HG03175 (cell line): Measurements from ENCODE around the gene OSBPL2.

Experiments used
- ATAC-seq: cut with Tn5 transposase; IDR thresholded peaks from one replicate; pipeline ENCODE4 v1.9.1; 2021; ENCODE audit warnings: mild to moderate bottlenecking, moderate library complexity; ENCODE audit not compliant: unreplicated experiment

The OSBPL2 gene

GRCh38 chr20:62321521-62321948 lies 83.2 kb downstream of the OSBPL2 start:
- no peak for ATAC-seq

GRCh38 chr20:62321975-62322374 lies 83.7 kb downstream of the OSBPL2 start:
- ATAC-seq = no peak

DNA sequence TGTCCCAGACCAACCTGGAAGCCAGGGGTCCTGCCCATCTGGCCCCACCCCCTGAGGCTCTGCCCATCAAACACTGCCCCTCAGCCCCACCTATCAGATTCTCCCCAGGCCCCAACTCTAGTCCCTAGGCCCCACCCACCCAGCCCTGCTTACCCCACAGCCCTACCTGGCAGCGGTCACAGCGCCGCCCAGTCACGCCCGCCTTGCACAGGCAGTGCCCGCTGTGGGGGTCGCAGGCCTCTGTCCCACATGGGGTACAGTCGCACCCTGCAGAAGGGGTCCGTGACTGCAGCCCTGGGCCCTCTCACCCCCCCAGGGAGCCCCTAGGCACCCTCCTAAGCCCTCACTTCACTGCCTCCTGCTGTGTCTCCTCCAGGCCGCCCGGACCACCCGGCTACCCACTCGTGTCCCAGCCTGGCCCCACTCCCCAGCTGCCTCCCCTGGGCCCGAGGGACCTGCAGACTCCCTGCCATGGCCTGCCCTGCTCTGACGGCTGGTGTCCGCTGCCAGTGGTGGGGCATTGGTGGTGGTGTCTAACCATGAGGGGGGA lies 84.2 kb downstream of the OSBPL2 start:
- no peak for ATAC-seq

DNA sequence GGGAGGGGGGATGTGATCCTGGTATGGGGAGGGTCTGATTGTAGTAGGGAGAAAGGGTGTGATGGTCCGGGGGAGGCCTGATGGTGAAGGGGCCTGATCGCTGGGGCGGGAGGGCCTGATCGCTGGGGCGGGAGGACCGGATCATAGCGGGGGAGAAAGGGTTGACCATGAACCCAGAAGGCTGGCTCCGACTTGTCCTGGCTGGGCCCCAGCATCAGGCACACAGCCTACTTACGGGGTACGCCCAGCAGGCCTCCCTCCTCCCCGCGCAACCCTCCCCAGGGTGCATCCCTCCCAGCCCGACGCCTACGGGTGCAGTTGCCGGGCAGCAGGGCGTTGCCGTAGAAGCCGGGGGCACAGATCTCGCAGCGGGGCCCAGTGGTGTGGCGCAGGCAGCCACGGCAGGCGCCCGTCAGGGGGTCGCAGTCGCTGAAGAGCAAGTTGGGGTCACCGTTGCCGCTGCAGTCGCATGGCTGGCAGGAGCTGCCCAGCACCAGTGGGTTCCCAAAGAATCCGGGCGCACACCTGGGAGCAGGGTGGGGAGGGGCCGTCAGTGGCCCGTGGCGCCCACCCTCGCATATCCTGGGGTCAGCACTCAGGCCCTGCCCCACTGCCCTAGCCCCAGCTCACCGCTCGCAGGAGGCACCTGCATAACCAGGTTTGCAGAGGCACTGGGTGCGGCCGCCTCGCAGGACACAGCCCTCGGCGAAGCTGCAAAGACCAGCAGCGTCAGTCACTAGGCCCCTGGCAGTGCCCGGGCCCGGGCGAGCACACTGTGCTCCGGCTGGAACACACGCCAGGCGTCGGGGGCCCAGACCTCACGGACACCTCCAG lies 85.0 kb downstream of the OSBPL2 start:
- ATAC-seq = no peak

GRCh38 chr20:62323980-62324906 lies 85.9 kb downstream of the OSBPL2 start:
- no peak for ATAC-seq

DNA sequence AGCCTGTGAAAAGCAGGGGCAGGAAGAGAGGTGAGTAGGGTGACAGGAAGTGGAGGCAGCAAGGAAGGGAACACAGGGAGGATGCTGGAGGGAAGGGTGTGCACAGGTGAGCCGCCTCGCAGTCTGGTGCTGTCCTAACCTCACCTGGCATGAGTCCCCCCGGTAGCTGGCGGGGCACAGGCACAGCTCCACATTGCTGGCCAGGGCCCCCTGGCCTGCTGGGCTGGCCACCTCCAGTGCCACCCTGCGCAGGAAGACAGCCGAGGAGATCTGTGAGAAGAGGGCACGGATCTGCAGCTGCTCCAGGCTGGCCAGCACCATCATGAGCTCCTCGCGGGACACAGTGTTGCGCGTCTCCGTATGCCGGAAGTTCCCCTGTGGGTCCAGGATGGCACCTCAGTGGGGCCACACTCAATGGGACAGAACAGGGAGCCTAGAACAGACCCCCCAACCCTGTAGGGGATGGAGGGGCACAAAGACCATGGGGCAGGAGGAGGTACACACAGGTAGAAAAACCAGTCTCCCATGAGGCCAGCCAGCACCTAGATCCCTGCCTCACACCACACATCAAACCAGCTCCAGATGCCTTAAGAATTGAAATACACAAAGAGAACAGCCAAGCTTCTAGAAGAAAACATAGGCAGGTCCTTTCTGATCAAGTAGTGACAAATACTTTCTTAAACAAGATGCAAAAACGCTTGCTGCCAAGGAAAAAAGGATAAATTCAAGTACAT lies 87.0 kb downstream of the OSBPL2 start:
- ATAC-seq = no peak

- ATAC-seq = no peak
Measured at GRCh38 chr20:62326559-62326958, 88.2 kb downstream of the OSBPL2 start.

DNA sequence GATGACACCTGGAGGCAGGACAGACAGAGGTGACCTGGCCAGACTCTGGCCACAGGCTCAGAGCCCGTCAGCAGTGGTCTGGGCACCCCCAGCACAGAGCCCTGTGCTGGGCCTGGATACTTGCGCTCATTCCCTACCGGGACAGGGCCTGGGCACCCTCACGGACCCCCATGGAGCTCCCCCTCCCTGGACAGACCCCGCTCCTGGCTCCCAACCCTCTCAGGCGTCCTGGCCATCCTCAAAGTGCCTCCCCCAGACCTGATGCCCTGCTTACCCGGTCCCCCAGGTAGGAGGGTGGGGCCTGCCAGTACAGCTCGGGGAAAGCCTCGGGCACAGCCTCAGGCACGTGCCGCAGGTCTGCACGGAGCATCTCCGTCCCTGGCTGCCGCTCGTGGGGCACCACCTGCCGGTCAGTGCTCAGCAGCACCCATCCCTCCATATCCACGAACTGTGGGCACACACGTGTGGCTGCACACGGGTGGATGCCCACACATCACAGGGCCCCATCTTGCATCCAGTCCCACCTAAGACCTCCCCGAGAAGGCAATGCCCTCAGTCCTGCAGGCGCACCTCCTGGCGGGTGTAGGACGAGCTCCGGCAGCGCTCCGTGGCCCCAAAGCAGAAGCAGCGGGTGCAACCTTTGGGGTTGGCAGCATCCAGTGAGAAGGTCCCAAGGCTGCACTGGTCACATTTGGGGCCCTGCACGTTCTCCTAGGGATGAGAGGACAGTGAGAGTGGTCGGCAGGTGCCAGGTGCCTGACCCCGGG lies 88.8 kb downstream of the OSBPL2 start:
- no peak for ATAC-seq

DNA sequence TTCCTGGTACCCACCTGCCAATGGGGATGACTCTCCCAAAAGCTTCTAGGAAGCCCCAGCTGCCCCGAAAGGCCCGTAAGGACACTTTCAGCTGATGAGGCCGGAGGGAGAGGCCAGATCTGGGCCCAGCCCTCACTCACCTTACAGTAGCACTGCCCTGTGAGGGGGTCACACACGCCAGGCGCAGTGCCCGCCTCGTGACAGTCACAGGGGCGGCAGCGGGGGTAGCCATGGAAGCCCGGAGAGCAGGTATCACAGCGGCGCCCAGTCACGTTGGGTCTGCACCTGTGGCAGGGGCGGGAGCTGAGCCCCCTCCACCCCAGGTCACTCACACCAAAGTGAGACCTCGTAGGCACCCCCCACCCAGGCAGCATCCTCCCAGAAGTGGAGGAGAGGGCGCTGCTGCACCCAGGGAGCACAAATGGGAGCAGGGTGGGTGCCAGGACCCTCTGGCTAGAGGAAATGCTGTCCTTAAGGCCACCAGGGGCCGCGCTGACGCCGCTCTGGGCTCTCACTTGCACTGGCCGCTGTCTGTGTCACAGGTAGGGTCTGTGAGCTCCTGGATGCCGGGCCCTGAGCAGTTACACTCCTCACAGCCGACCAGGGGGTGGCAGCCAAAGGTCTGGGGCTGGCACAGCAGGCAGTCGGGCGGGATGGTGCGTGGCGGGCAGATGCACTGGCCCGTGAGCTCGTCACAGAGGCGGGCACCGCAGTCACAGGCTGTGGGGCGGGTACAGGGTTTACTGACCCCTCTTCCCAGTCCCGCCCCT lies 89.6 kb downstream of the OSBPL2 start:
- no peak for ATAC-seq

GRCh38 chr20:62328684-62329388 lies 90.5 kb downstream of the OSBPL2 start:
- ATAC-seq = no peak

- ATAC-seq = no peak
Measured at GRCh38 chr20:62329389-62330377, 91.4 kb downstream of the OSBPL2 start.

GRCh38 chr20:62330576-62331317 lies 92.4 kb downstream of the OSBPL2 start:
- ATAC-seq = no peak

- ATAC-seq = no peak
Measured at GRCh38 chr20:62331347-62331746, 93.0 kb downstream of the OSBPL2 start.

DNA sequence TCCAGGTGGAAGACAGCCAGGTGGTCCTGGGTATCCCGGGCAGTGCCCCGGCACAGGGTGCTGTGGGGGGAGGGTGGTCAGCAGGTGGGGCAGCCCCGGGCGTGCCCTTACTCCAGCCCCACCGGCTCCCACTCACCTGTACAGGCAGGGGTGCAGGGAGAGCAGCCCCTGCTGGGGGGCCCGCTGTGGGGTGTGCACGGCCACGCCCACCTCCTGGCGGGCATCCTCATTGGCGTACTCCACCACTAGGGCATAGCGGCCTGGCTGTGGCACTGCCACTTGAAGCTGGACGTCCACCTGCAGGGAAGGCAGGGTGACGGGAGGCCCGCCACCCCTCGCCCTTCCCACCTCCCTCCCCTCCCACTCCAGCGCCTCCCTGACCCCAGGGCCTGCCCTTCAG lies 94.1 kb downstream of the OSBPL2 start:
- no peak for ATAC-seq

DNA sequence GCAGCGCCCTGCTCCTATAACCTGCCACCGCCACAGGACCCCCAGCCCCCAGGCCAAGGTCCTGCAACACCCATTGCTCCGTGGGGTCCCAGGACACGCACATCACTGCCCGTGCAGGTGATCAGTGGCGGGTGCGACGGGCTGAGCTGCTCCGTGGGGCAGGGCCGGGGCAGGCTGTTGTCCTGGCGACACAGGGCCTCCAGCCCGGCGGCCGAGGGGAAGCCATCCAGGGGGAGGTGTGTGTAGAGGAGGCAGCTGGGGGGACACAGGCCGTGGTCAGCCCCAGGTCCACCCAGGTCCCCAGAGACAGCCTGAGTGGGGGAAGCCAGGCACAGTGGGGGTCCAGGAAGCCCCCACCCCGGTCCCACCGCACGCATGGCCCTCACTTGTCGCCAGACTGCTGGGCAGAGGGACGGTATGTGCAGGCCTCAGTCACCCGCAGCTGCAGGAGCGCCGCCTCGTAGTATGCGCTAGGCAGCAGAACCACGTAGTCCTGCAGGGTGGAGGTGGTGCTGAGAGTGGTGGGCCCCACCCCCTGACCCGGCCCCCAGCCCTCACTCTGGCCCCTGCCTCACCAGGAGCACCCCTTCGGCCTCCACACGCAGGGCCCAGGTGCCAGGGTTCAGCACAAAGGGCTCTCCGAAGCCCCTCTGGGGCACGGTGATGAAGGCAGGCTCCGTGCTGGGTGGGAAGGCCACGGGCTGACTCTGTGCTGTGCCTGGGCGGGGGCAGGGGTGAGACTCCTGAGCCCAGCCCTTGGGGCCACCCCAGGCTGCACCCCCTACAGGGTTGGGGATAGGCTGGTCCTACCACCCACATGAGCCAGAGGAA lies 94.9 kb downstream of the OSBPL2 start:
- ATAC-seq = no peak
